HEK293T (cell line): ENCODE data around the gene ZNF681.

ENCODE experiments used
- ARNT ChIP-seq: fragments of 450-650 bp; IDR thresholded peaks from 2 replicates; pipeline ENCODE4 v1.6.1; 2017; ENCODE audit warnings: mild to moderate bottlenecking
- SP1 ChIP-seq: fragments of 450-650 bp; IDR thresholded peaks from 2 replicates; pipeline ENCODE4 v1.6.1; 2017

DNA sequence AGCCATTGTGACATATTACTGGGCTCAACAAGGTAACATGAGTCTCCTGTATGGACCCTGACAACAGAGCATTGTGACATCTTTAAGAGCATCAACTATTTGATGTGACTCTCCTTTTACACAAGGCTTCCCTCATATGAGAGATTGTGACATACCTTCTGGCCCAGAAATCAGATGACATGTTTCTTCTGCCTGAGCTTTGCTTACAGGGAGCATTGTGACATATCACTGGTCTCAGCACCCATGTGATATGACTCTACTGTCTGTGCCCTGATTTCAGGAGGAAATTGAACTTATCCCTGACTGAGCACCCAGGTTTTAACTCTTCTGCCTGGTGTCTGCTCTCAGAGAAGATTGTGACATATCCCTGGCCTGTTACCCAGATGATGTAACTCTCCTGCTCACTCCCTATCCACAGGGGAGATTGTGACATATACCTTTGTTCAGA lies 15.9 kb upstream of the ZNF681 start:
- TF ChIP-seq SP1 (no peak), ARNT (no peak)
